Fibroblast of mammary gland (primary cell): ENCODE measurements around the gene TCF19.

ENCODE experiments used
- DNase-seq: peaks from one replicate; pipeline ENCODE4 v3.0.0-alpha.2; 2010; ENCODE audit warnings: low read depth
- H3K4me3 ChIP-seq: 2 replicates; pipeline ENCODE4 v1.5.1; 2011; ENCODE audit warnings: low read depth, mild to moderate bottlenecking, low read length, moderate library complexity; ENCODE audit not compliant: control insufficient read depth
- TF ChIP-seq, protein P1 (sequence below): conservative IDR thresholded peaks from 2 replicates; pipeline ENCODE4 v1.5.1; 2011; ENCODE audit warnings: low read depth, low read length, inconsistent platforms; ENCODE audit not compliant: control insufficient read depth, insufficient read depth

TCF19 gene

DNA sequence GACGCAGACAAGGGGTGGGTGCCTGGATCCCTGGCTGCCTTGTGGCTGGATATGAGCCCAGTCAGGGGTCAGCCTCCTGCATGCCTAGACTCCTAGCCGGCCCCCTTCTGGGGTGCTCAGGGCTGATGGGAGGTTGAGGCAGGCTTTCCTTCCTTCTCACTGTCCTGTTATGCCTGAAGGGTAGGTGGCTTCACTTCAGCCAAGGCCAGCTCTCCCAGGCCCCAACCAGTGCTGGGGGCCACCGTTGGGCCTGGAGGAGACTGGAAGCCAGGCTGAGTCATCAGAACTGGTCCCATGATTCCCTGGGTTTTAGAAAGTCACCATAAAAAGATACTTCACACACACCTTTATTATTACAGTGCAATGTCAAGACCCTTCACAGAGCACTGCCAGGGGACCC, 15.0 kb downstream of the TCF19 start:
- no peak for DNase-seq
- TF ChIP-seq, protein P1, sequence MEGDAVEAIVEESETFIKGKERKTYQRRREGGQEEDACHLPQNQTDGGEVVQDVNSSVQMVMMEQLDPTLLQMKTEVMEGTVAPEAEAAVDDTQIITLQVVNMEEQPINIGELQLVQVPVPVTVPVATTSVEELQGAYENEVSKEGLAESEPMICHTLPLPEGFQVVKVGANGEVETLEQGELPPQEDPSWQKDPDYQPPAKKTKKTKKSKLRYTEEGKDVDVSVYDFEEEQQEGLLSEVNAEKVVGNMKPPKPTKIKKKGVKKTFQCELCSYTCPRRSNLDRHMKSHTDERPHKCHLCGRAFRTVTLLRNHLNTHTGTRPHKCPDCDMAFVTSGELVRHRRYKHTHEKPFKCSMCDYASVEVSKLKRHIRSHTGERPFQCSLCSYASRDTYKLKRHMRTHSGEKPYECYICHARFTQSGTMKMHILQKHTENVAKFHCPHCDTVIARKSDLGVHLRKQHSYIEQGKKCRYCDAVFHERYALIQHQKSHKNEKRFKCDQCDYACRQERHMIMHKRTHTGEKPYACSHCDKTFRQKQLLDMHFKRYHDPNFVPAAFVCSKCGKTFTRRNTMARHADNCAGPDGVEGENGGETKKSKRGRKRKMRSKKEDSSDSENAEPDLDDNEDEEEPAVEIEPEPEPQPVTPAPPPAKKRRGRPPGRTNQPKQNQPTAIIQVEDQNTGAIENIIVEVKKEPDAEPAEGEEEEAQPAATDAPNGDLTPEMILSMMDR, result no peak
- H3K4me3 ChIP-seq, result no peak overlapping the region

DNA sequence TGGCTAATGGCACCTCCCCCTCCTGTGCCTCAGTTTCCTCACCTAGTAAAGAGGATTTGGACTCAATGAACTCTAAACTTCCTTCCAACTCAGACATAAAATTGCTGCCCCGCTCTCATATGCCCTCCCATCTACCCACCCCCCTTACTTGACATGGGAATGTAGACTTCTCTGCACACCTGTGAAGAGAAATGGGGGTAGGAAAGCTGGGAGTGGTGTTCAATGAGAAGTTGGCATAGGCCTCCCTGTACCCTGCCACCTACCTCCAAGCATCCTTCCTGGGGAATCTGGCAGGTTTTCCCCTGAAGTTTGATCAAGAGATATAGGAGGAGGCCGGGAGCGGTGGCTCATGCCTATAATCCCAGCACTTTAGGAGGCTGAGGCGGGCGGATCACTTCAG, 16.0 kb downstream of the TCF19 start:
- TF ChIP-seq, protein P1, result no peak

DNA sequence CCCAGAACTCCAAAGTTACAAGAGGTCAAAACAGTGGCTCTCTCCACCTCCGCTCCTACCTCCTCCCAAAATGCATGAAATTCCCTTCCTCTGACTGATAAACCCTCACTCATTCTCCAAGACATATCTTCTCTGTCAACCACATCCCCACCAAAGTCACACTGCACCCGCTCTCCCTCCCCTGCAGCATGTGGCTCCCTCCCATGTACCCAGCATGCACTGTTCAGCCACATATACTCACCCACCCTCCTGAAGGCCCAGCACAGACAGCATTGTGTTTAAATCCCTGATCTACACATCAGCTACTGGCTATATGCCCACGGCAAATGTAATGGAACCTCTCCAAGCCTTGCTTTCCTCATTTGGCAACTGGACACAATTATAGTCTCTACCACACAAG, 17.6 kb downstream of the TCF19 start:
- peak; percentile 68 for DNase-seq
- TF ChIP-seq, protein P1, result no peak
- H3K4me3 ChIP-seq, result no peak overlapping the region

More for the DNA sequence above, 16.0 kb downstream of the TCF19 start:
- H3K4me3 ChIP-seq, result no peak overlapping the region
- no peak for DNase-seq

DNA sequence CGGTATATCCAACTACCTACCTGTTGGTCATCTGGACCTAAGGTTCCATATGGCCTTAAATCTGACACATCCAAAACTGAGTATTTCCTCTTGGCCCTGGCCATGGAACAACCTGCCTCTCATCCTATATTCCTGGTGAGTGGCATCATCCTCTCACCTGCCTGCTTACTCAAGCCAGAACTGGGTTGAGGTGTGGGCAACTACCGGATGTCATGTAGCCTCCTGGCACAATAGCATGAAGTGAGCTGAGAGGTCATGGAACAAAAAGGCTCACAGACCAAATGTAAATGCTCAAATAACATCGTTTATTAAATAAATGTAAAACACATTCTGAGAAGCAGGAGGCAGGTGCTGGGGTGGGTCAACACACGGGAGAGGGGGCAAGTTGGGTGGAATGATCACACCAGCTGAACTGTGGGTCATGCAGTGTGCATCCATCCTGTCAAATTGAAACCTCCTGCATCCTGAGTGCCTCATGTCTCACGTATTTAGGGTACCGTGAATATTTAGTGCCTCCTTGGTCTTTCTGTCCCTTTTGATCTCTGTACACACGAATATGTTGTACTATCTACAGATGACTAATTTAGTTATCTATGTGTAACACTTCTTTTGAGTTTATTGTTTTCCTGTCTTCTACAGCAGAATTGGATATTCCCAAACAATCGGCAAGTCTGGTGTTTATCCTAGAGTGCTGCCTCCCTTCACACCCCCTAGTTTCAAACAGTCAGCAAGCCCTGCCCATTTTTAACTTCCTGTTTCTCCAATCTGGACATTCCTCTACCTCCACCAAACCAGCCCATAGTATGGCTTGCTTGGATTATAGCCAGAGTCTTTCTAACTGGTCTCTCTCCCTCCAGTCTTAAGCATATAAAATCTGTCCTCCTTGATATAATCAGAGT, 20.0 kb downstream of the TCF19 start:
- DNase-seq, result no peak
- TF ChIP-seq, protein P1, result no peak
- H3K4me3 ChIP-seq, result no peak overlapping the region

DNA sequence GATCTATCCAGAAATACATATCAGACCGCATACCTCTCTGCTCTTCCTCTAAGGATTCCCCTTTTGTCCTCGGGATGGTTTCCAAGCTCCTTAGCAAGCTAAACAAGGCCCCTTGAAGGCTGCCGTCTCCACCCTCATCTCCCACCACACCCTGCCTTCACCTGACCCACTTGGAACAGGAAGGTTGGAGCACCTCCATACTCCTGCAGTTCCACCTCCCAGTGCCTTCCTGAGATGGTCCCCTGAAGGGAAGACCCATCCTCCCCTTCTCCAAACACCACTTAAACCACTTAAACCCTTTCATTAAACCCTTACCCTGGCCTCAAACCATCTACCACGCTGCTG, 20.6 kb downstream of the TCF19 start:
- no peak overlapping the region for H3K4me3 ChIP-seq
- TF ChIP-seq, protein P1, result no peak
- DNase-seq, result no peak

DNA sequence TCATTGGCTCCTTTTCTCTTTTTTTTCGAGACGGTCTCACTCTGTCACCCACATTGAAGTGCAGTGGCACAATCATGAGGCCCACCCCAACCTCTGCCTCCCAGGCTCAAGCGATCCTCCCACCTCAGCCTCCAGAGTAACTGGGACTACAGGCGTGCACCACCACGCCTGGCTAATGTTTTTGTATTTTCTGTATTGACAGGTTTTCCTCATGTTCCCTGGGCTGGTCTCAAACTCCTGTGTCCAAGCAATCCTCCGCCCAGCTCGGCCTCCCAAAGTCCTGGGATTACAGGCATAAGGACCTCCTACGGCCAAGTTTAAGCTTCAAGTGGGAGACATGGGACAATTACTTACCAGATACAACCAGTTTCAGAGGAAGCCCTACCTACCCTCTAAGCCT, 21.5 kb downstream of the TCF19 start:
- H3K4me3 ChIP-seq, result peak overlapping the region; percentile 40
- DNase-seq, result no peak

More for the DNA sequence above, 21.5 kb downstream of the TCF19 start:
- TF ChIP-seq, protein P1, result no peak
